H9 (cell line): Measurements from ENCODE around the gene SOCS7. TPM values are rescaled to one million over a fixed set of nuclear protein-coding genes. Genes with fewer than 3 reads are reported as not detected.

Experiments used
- DNase-seq: peaks from one replicate; pipeline ENCODE4 v3.0.0-alpha.2; 2017
- H2AFZ ChIP-seq: one replicate; pipeline ENCODE4 v1.6.1; 2013; ENCODE audit warnings: mild to moderate bottlenecking, low read length, control low read depth, moderate library complexity
- H2AK5ac ChIP-seq: 2 replicates; pipeline ENCODE4 v1.6.1; 2013; ENCODE audit warnings: low read length, control low read depth, mixed read lengths; ENCODE audit not compliant: insufficient read length
- H2BK120ac ChIP-seq: one replicate; pipeline ENCODE4 v1.6.1; 2013; ENCODE audit warnings: low read depth, mild to moderate bottlenecking, low read length, control low read depth, inconsistent platforms; ENCODE audit not compliant: poor library complexity, severe bottlenecking
- H2BK12ac ChIP-seq: 2 replicates; pipeline ENCODE4 v1.6.1; 2013; ENCODE audit warnings: low read length, control low read depth, mixed read lengths, low read depth; ENCODE audit not compliant: insufficient read length
- H2BK15ac ChIP-seq: 2 replicates; pipeline ENCODE4 v1.6.1; 2013; ENCODE audit warnings: low read depth, low read length, control low read depth
- H2BK20ac ChIP-seq: one replicate; pipeline ENCODE4 v1.6.1; 2013; ENCODE audit warnings: low read depth, mild to moderate bottlenecking, low read length, control low read depth, inconsistent platforms; ENCODE audit not compliant: poor library complexity, severe bottlenecking
- H2BK5ac ChIP-seq: 2 replicates; pipeline ENCODE4 v1.6.1; 2013; ENCODE audit warnings: low read length, control low read depth, mixed read lengths; ENCODE audit not compliant: insufficient read length
- H3K14ac ChIP-seq: 2 replicates; pipeline ENCODE4 v1.6.1; 2013; ENCODE audit warnings: low read length, control low read depth; ENCODE audit not compliant: insufficient read depth
- H3K18ac ChIP-seq: 2 replicates; pipeline ENCODE4 v1.6.1; 2013; ENCODE audit warnings: low read depth, mild to moderate bottlenecking, mixed read lengths, low read length, control low read depth; ENCODE audit not compliant: insufficient read length
- H3K23ac ChIP-seq: 2 replicates; pipeline ENCODE4 v1.6.1; 2013; ENCODE audit warnings: low read length, control low read depth, mixed read lengths, low read depth; ENCODE audit not compliant: insufficient read length
- H3K23me2 ChIP-seq: 2 replicates; pipeline ENCODE4 v1.6.1; 2013; ENCODE audit warnings: low read depth, mild to moderate bottlenecking, mixed read lengths, low read length, control low read depth; ENCODE audit not compliant: insufficient read length, poor library complexity, severe bottlenecking
- H3K27ac ChIP-seq: 2 replicates; pipeline ENCODE4 v1.5.1; 2013; ENCODE audit warnings: low read length, control low read depth, mixed read lengths, low read depth; ENCODE audit not compliant: insufficient read length
- H3K27me3 ChIP-seq: 2 replicates; pipeline ENCODE4 v1.6.1; 2013; ENCODE audit warnings: low read length, control low read depth, inconsistent platforms; ENCODE audit not compliant: insufficient read depth
- H3K4ac ChIP-seq: 2 replicates; pipeline ENCODE4 v1.6.1; 2013; ENCODE audit warnings: low read depth, mild to moderate bottlenecking, control low read depth, inconsistent platforms, low read length, moderate library complexity
- H3K4me1 ChIP-seq: 2 replicates; pipeline ENCODE4 v1.6.1; 2013; ENCODE audit warnings: low read length, control low read depth, inconsistent platforms; ENCODE audit not compliant: insufficient read depth
- H3K4me2 ChIP-seq: 2 replicates; pipeline ENCODE4 v1.6.1; 2013; ENCODE audit warnings: low read length, control low read depth, mixed read lengths; ENCODE audit not compliant: insufficient read length, insufficient read depth
- H3K56ac ChIP-seq: 2 replicates; pipeline ENCODE4 v1.6.1; 2013; ENCODE audit warnings: low read depth, mild to moderate bottlenecking, mixed read lengths, low read length, control low read depth; ENCODE audit not compliant: insufficient read length
- H3K79me1 ChIP-seq: 2 replicates; pipeline ENCODE4 v1.6.1; 2013; ENCODE audit warnings: low read depth, mild to moderate bottlenecking, moderate library complexity, low read length, control low read depth, inconsistent platforms; ENCODE audit not compliant: insufficient read depth, poor library complexity, severe bottlenecking
- H3K79me2 ChIP-seq: 2 replicates; pipeline ENCODE4 v1.6.1; 2013; ENCODE audit warnings: low read length, control low read depth, inconsistent platforms; ENCODE audit not compliant: insufficient read depth
- H3K9ac ChIP-seq: 2 replicates; pipeline ENCODE4 v1.6.1; 2013; ENCODE audit warnings: low read length, control low read depth, mixed read lengths; ENCODE audit not compliant: insufficient read length; ENCODE audit errors: extremely low read depth
- H3K9me3 ChIP-seq: one replicate; pipeline ENCODE4 v1.6.1; 2013; ENCODE audit warnings: low read depth, low read length, inconsistent platforms; ENCODE audit not compliant: control insufficient read depth
- H3T11ph ChIP-seq: one replicate; pipeline ENCODE4 v1.6.1; 2013; ENCODE audit warnings: mild to moderate bottlenecking, low read length, control low read depth, inconsistent platforms
- H4K20me1 ChIP-seq: one replicate; pipeline ENCODE4 v1.6.1; 2013; ENCODE audit not compliant: control insufficient read depth, insufficient read length, insufficient read depth
- H4K5ac ChIP-seq: 2 replicates; pipeline ENCODE4 v1.6.1; 2013; ENCODE audit warnings: low read depth, mild to moderate bottlenecking, mixed read lengths, low read length, control low read depth; ENCODE audit not compliant: insufficient read length
- H4K8ac ChIP-seq: replicated peaks from 2 replicates; pipeline ENCODE4 v1.6.1; 2013; ENCODE audit warnings: low read length, control low read depth, mixed read lengths, low read depth; ENCODE audit not compliant: insufficient read length
- H4K91ac ChIP-seq: 2 replicates; pipeline ENCODE4 v1.6.1; 2013; ENCODE audit warnings: low read depth, mild to moderate bottlenecking, moderate library complexity, mixed read lengths, low read length, control low read depth; ENCODE audit not compliant: insufficient read length
- H3K27ac Mint-ChIP-seq, 3 experiments: 2 replicates in 2 of 3; 3 replicates in 1 of 3; pipeline ENCODE4 v1.8.0; 2020 to 2021; ENCODE audit warnings: mixed read lengths in 3 of 3, mild to moderate bottlenecking in 1 of 3, moderate library complexity in 1 of 3
- H3K27me3 Mint-ChIP-seq: 2 replicates; pipeline ENCODE4 v1.8.0; 2021; ENCODE audit warnings: low read depth, mild to moderate bottlenecking, moderate library complexity, mixed read lengths
- H3K36me3 Mint-ChIP-seq, 3 experiments: 2 replicates in 2 of 3; 3 replicates in 1 of 3; pipeline ENCODE4 v1.8.0; 2020 to 2021; ENCODE audit warnings: low read depth in 3 of 3, mixed read lengths in 3 of 3; ENCODE audit not compliant: insufficient read depth in 1 of 3
- H3K4me1 Mint-ChIP-seq, 2 experiments: 2 replicates each; pipeline ENCODE4 v1.8.0; 2020; ENCODE audit warnings: mixed read lengths in 2 of 2
- H3K4me3 Mint-ChIP-seq, 2 experiments: 2 replicates in 1 of 2; 3 replicates in 1 of 2; pipeline ENCODE4 v1.8.0; 2020 to 2021; ENCODE audit warnings: mild to moderate bottlenecking in 2 of 2, mixed read lengths in 2 of 2, moderate library complexity in 1 of 2
- H3K9me3 Mint-ChIP-seq, 2 experiments: 2 replicates in 1 of 2; 3 replicates in 1 of 2; pipeline ENCODE4 v1.8.0; 2020; ENCODE audit warnings: mild to moderate bottlenecking in 2 of 2, mixed read lengths in 2 of 2, moderate library complexity in 1 of 2
- WGBS: extraction: QIAGEN DNeasy Blood & Tissue Kit; methylation state at CpG from one replicate; pipeline ENCODE4 v1.1.7; 2013; ENCODE audit warnings: missing lambda C conversion rate, low lambda C conversion rate, mixed read lengths; ENCODE audit not compliant: insufficient read length; ENCODE audit errors: extremely low coverage; 5-methylcytosine and 5-hydroxymethylcytosine counted together
- total RNA-seq: library from RNA; stranded (reverse); gene quantifications from 2 replicates; pipeline ENCODE4 v1.2.1, GENCODE V29; 2021
- TF ChIP-seq, protein P1 (sequence below): fragments of 200-600 bp; sonication (generic); conservative IDR thresholded peaks from 3 replicates; pipeline ENCODE4 v1.8.0; 2021; ENCODE audit warnings: antibody characterized with exemption, mild to moderate bottlenecking

The SOCS7 gene
- total RNA-seq, 1 experiment from 2014 or later = 31.0 TPM

DNA sequence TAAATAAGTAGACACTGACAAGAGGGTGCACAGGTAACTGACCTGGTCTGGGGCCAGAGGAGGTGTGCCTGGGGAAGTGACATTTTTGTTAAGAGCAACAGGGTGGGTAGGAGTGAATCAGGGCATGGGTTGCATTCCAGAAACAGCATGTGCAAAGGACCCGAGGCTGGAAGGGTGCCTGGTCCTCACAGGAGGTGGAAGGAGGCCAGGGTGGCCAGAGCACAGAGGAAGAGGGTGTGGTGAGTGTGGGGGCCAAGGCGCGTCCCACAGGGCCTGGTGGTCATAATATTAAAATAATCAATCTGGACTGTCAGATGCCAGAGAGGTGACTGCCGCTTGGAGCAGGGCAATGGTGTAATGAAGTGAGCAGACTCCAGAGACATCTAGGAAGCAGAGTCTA is 90.9 kb downstream of the SOCS7 start:
- no peak overlapping the region for H4K91ac ChIP-seq
- TF ChIP-seq, protein P1, sequence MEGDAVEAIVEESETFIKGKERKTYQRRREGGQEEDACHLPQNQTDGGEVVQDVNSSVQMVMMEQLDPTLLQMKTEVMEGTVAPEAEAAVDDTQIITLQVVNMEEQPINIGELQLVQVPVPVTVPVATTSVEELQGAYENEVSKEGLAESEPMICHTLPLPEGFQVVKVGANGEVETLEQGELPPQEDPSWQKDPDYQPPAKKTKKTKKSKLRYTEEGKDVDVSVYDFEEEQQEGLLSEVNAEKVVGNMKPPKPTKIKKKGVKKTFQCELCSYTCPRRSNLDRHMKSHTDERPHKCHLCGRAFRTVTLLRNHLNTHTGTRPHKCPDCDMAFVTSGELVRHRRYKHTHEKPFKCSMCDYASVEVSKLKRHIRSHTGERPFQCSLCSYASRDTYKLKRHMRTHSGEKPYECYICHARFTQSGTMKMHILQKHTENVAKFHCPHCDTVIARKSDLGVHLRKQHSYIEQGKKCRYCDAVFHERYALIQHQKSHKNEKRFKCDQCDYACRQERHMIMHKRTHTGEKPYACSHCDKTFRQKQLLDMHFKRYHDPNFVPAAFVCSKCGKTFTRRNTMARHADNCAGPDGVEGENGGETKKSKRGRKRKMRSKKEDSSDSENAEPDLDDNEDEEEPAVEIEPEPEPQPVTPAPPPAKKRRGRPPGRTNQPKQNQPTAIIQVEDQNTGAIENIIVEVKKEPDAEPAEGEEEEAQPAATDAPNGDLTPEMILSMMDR = no peak
- no CpG with 5 or more reads among the region's 4 CpGs for WGBS
- no peak overlapping the region for H2BK20ac ChIP-seq
- no peak overlapping the region for H4K5ac ChIP-seq
- H3K9me3 ChIP-seq = no peaks in the 10 kb centered on the region
- peaks cover 6% of the 10 kb centered on the region; the same call in 1 of the 2 replicates for H3K4me1 ChIP-seq
- H2AFZ ChIP-seq = no peak overlapping the region
- no peak for DNase-seq
- Mint-ChIP-seq H3K27ac (peak overlapping the region in 2 of 3 experiments; percentile 72 to 93; a peak in 3 of 7 replicates), H3K36me3 (peaks cover 0 to 14% (median 0%) of the 10 kb centered on the region in 3 experiments; a peak in 3 of 7 replicates), H3K9me3 (no peaks in the 10 kb centered on the region), H3K27me3 (no peaks in the 10 kb centered on the region), H3K4me1 (peaks cover 49 to 51% of the 10 kb centered on the region in 2 experiments), H3K4me3 (no peak overlapping the region; a peak in 1 of 5 replicates)
- H3K18ac ChIP-seq = no peak overlapping the region
- H3K27me3 ChIP-seq = no peaks in the 10 kb centered on the region
- no peak overlapping the region for H2BK12ac ChIP-seq
- H3K23ac ChIP-seq = no peak overlapping the region
- no peaks in the 10 kb centered on the region for H3K79me1 ChIP-seq
- no peak overlapping the region for H2AK5ac ChIP-seq
- H4K20me1 ChIP-seq = no peaks in the 10 kb centered on the region
- no peak overlapping the region for H2BK15ac ChIP-seq
- no peak overlapping the region for H3K4me2 ChIP-seq
- H3K14ac ChIP-seq = no peak overlapping the region
- H4K8ac ChIP-seq = no peak overlapping the region
- H2BK5ac ChIP-seq = no peak overlapping the region
- no peak overlapping the region for H3K27ac ChIP-seq
- no peak overlapping the region for H3T11ph ChIP-seq
- peaks cover 6% of the 10 kb centered on the region; the same call in 1 of the 2 replicates for H3K79me2 ChIP-seq
- H3K23me2 ChIP-seq = no peaks in the 10 kb centered on the region
- no peak overlapping the region for H3K56ac ChIP-seq
- H3K9ac ChIP-seq = no peak overlapping the region
- H2BK120ac ChIP-seq = no peak overlapping the region
- no peak overlapping the region for H3K4ac ChIP-seq
